GM19240 (cell line): ENCODE data around the gene ZIC2.

Experiments used
- DNase-seq: peaks from one replicate; pipeline ENCODE4 v3.0.0; 2011; ENCODE audit warnings: low spot score; ENCODE audit not compliant: insufficient read length

The ZIC2 gene

DNA sequence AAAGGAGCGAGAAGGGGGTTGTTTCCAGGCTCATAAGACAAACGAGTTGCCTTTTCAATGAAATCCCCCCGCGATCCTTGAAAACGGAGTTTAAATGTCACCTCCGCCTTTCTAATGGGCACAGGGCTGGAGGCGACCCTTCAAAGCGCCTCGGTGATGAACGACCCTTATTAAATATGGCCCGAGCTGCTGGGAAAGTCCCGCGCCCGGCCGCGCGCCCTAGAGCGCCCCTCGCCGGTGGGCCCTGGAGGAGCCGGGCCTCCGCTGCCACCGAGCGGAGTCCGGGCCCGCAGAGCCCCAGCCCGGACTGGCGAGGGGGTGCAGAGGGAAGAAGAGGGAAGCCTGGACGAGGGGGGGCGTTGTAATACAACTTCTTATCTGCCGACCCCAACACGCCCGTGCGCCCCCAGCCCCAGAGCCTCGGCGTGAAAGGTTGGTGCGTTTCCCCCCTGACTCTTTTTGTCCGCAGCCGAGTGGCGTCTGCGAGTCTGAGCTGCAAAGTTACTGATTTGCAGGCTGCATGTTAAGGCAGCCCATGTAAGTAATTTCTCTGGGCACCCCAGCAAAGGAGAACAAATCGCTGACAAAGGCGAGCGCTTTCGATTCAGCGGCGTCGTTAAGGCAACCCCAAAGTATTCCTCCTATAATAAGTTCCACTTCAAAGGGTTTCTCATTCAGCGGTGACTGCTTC, 21.9 kb upstream of the ZIC2 start:
- no peak for DNase-seq

DNA sequence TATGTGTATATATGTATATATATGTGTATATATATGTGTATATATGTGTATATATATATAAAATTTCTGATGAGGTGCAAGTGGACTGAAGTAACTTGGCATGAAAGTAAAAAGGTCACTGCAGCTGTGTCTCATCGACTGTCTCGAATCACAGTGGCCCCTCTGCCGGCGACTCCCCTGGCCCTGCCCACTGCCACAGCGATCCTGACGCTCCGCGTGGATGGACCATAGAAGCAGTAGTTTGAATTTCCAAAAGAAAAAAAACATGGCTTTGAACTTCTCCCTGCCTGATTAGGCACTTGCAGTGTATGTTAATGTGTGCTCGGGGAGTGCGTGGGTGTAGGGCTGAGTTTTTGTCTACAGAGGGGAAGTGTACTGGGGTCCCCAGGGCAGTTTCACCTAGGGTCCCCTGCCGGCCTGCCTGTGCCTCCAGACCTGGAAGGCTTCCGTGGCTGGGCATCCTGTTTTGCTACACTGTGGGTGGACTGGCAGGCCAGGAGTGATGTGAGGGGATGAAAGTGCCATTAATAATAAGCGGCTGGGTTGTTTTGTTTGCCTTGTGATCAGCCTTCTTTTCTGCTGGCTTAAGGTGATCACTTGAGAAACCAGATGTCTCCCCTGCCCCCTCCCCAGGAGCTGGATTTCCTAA, 20.8 kb upstream of the ZIC2 start:
- no peak for DNase-seq

DNA sequence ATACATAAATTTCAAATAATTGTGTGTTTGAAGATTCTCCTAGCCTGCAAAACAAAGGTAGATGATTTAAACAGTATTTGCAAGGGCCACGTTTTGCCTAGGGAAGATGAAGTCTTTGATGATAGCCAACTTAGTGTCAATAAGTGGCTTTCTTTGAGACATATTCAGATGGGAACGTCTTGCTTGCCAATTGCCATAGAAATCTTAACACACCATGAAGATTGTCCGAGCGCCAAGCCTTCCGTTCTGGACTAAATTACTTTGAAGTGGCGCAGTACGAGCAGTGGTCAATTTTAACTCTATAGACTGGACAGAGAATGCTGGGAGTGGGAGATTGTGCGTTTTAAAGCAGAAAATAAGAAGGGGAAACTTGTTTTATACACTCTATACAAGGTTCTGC, 19.9 kb upstream of the ZIC2 start:
- no peak for DNase-seq

DNA sequence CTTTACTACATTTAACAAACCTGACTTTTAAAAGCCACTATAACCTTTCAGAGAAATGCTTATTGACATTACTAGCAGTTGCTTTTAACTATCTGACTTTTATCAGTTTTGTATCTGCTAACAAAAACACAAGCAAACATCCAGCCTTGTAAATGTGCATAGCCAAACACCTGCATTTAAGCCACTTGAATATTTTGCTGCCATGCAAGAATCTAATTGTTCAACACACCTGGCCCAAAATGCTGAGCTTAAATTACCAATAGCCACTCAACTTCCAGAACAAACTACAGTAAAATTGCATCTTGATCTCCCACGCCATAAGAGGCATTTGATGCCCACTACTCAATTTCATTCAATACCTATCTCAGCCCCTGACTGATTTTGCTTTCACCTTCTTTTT, 19.3 kb upstream of the ZIC2 start:
- DNase-seq = no peak

DNA sequence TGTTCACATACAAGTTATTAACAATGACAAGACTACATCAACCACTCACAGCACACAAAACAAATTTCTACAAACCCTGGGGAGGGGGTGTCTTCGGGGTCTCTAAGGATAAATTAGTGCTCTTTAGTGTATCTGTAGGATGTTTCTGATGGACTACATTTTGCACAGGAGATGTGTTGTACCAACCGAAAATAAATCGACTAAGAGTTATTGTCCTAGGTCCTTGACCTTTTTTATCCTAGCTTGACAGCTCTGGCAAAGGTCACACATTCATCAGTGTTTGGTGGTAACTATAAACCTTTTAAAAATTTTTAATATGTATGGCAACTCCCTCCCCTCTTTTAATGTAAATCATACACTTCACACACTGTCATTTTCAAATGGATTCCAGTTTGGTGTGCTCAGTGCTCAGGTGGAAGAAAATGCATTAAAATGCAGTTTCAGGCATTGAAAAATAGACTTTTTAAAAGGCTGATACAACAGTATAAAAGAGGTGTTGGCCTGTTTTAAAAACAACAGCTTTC, 17.7 kb upstream of the ZIC2 start:
- DNase-seq = no peak

DNA sequence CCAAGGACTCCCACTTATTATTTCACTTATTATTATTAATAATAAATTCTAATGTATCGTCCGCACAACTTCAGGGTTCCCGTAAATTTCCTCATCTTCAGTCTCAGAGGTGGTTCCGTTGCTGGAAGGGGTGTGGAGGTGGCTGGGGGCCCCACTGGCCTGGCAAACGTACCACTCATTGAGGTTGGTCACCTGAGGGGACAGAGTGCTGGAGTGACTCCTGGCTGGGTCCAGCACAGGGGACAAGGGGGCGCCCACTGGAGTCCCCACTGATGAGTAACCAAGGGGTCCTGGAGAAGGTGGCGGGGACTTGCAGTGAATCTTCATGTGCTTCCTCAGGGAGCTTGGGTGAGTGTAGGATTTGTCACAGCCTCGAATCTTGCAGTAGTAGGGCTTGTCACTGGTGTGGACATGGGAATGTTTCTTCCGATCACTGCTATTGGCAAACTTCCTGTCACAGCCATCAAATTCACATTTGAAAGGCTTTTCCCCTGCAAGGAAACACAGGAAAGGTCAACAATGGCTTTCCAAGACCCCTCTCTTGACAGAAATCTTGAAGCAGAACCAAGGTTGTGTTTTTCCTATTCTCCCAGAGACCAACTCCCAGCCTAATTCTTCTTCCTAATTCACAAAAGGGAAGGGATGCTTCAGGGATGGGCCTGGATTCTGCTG, 16.1 kb upstream of the ZIC2 start:
- no peak for DNase-seq

DNA sequence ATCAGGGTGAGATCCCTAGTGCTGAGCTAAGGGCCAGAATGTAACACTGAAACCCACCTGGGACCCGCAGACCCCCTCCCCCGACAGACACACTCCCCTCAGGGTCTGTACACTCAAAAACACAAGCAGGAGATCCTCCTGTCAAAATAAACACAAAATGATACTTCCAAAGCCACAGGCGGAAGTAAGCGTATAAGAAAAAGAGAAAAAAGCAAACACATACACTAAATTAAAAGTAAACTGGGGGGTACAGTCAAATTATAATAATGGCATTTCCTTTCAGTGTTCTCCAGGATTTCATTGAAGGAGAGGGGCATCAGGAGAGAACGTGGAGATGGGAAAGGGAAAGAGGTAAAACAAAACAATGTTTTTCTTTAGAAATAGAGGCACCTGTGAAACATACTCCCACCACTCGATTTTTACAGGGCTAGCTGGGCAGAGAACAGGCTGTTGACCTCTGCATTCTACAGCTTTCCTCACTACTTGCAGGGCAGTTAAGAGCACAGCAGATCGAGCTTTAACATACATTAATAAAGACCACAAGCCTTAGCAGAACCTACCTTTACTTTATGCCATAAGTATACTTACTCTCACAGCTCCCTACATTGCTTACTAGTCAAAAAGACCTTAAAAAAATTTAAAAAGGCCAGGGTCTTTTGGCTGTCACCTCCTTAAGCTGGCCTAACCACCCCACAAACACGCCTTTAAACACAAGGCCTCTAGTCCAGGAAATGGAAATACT, 15.3 kb upstream of the ZIC2 start:
- DNase-seq = no peak

DNA sequence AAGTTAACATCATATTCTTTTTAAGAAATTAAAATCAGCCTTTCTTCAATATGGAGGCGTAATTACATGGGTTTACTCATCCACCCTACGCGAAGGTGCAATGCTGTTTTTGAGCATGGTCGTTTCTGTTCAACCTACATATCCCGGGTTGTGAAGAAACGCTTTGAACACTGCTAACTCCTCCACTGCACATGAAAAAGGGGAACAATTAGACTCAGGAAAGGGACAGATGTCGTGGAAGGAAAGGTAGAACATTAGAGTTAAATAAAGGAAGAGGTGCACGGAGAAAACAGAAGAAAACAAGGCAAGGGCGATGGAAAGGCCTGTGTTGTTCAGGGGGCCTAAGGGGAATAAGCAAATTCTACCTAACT, 14.1 kb upstream of the ZIC2 start:
- DNase-seq = no peak

DNA sequence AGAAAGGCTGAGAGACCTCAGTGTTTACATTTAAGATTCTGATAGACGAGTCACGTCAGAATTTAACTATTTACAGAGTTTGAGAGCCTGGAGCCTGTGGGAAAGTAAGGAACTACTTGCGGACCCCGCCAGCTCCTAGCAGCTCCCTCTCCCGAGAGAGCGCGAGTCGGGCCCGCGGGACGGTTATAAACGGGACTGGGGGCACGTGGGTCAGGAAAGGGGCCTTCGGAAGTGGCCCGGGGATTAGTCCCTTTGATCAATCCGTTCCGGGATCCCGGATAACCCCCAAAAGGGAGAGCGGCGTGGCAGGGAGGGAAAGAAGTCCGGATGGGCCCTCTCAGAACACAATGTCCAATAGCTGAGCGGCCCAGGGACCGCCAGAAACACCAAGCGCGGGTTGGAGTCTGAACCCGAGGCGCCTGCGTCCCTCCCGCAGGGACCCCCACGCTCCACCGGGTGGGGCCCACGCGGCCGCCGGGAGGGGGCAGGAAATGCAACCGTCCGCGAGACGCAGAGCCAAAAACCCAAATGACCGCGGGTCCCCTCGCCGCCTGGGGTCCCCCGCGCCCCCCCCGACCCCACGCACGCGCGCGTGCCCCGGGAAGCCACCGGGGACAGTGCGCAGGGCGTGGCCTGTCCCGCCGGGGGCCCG, 13.6 kb upstream of the ZIC2 start:
- DNase-seq = no peak

DNA sequence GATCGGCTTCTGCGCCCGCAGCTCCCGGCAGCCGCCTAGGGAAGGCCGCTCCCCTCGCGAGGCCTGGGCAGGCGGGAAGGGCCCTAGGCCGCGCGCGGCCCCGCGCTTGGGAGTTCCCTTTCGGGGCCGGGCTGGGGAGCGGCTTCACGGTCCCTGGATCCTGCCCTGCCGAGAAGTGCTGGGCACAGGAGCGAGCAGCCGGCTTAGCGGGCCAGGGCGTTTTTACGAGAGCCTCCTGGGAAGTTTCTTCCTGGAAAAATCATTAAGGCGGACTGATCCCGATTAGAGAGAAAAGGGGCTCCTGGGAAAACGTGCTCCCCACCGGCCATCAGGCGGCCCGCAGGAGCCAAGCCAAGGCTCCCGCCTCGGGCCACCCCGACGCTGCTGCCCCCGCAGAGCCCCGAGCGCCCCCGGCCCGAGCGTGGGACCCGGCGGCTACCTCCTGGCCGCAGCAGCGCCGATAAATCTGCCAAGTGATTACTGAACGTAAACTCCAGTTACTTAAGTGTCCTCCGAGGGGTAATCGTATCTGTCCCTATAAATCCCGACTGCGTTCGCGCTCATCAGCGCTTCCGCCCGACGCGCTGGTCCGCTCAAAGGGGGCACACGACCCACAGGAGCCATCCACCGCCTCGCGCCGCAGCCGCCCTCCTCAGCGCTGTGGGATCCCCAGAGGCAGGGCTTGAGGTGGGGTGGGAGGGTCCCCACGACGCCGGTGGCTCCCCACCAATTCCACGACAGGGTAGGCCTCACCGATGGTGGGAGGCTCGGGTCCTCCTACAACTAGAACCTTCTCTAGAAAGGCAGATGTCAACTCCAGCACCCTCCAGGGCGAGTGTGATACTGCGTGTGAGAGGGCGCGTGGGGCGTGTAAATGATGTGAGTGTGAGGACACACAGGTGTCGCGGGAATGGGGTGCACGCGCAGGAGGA, 12.8 kb upstream of the ZIC2 start:
- no peak for DNase-seq

DNA sequence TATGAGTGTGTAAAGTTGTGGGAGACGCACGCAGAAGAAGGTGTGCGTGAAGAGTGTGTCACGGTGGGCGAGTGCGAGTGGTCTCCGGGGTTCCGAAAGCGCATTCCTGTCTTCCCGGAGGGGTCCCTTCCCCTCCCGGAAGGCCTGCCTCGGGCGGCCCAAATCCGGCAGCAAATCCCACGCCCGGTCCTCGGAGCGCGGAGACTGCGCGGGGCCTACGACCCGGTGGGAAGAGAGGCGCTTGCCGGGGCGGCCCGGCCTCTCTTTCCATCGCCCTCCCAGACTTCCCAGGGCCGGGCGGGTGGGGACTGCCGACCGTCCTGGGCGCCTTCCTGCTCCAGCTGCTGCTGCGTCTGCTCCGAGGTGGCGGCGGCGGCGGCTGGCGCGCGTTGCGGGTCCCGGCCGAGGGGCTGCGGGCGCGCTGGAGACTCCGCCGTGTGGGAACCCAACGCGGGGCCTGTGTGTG, 12.1 kb upstream of the ZIC2 start:
- DNase-seq = no peak

DNA sequence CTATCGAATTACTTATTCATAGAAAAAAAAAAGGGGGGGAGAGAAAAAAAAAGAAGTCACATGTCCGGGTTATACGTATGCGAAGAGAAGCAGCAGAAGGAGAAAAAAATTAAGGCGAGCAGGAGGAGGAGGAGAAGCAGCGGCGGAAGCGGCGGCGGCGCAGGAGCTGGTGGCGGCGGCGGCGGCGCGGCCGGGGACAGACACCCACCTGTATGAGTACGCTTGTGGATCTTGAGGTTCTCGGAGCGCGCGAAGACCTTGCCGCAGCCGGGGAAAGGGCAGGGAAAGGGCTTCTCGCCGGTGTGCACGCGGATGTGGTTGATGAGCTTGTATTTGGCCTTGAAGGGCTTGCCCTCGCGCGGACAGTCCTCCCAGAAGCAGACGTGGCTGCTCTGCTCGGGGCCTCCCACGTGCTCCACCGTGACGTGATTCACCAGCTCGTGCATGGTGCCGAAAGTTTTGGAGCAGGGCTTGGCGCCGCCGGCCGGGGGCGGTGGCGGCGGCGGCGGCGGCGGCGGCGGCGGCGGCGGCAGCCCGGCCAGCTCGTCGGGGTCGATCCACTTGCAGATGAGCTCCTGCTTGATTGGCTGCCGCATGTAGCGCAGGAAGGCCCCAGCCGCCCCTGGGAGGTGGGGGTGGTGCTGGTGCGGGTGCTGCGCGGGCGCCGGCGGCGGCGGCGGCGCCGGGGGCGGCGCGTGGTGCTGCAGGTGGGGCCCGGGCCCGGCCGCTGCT, 11.5 kb upstream of the ZIC2 start:
- DNase-seq = no peak

DNA sequence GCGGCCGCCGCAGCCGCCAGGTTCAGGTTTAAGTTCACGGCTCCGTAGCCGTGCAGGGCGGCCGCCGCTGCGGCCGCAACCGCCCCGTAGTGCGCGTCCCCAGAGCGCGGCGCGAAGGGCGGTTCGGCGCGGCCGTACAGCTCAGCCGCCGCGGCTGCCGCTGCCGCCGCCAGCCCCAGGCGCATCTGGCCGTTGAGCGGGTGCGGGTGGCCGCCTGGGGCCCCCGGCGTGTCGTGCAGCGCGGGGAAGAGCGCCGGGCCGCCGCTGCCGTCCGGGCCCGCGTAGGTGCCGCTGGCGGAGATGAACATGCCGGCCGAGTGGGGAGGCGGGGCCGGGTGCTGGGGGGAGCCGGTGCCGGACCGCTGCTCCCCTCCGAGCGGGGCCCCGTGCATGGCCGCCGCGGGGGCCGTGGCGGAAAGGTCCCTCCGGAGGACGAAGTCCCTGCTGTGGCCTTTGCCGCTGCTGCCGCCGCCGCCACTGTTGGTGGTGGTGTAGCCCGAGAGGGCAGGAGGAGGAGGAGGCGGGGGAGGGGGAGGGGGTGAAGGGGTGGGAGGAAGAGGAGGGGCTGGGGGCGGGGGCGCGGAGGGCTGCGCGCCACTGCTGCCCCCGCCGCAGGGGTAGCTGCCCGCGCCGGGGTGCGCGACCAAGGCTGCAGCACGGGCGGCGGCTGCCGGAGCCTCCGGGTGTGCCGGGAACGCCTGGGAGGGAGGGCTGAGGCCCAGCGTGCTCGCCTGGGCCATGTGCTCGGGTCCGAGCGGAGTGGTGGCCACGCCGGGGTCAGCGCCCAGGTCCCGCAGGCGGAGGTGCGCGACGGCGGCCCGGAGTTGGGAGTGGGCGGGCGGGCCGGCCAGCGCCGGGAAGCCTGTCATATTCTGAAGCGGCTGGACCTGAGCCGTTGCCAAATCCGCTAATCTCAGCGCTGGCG, 10.7 kb upstream of the ZIC2 start:
- no peak for DNase-seq

DNA sequence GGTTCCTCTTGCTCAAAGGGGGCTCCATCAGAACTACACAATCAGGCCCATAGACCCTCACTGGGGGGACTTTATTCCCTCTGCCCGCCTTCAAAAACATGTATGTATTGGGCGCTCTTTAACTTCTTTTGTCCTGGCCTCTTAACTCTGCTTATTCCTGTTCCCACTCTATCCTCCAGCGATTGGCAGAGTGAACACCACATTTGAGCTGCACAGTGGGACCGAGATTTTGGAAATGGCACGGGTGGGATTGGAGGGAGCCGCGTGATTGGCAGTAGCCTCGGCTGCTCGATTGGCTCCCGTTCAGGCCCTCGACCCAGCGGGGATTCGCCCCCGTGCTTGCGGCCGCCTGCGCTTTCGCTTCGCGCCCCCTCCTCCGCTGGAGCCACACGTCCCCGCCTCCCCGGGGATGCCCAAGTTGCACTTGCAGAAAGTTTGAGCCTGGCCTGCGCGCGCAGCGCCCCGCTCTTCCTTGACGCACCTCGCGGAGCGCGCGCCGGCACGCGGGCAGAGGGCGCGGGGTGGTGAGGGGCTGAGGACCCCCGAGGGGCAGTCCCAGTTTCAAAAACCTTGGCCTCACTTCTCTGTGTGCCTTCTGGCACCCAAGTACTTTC, 9.9 kb upstream of the ZIC2 start, which contains the start of gene ZIC5:
Gene ZIC5 (minus strand): TSS at position 192 of the 614 bp plus-strand sequence. CDS start 164 bp downstream, at position 28.
- DNase-seq = no peak

DNA sequence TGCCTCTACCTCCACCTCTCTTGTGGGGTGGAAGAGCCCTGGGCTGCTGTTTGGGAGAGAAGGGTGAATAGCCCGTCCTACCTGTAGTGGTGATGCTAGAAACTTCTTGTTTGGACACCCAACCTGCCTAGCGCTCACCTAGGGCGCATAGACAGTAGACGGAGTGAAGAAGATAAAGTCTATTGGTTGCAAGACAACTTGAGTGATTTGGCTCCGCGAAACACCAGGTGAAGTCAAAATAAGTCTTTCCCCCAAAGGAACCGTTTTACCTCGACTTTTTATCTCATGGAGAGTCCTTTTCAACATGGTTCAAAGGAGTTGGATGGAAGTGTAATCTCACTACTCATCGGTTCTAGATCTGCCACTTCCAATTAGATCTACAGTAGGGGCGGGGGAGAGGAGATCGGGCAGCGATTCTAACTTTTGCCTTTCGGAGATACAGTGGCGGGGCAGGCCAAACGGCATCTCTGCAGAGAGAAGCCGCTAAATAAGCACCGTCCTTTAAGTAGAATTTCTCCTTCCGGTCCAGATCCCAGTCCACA, 9.3 kb upstream of the ZIC2 start:
- DNase-seq = no peak

DNA sequence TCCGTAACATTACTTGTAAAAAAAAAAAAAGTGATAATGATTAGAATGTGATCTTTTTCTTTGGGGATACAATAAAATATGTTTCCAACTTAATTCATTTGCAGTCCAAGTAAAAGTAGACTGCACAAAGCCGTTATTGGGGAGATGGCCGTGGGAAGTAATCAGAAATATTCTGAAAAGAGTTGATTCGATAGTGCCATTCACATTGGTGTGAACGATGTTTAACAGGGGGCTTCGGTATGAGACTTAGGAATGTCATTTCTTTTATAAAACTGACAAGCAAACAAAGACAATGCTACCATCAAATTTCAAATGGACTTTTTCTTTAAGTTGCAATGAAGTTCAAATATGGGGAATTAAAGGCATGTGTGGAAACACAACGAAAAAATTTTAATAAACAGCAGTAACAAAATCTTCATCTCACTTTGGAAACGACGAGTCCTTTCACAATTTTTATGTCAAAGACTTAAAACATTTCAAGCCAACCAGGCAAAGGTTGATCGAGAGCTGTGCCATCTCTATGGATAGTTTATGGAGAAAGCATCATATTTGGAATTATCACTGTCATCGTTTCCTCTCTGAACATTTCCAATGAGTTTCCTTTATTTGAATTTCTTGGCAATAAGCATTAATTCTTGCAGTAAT, 8.3 kb upstream of the ZIC2 start:
- DNase-seq = no peak

DNA sequence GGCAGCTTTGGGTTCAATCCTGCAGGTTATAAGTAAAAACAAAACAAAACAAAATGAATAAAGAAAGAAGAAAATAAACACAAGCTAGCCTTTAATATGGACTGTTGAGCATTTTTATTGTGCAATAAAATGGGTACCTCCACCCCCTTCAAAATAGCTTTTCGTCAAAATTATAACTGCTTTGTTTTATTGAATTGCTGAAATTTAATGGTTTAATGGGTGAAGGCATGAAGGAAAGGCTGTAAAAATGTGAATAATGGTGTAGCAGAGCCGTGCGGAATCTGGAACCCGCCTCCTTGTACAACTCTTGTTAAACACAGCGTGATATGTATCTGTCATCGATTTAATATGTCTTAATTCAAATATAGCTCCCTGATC, 7.8 kb upstream of the ZIC2 start:
- no peak for DNase-seq
